ENCODE data around the gene HPGDS. TPM values are rescaled to one million over a fixed set of nuclear protein-coding genes. Genes with fewer than 3 reads are reported as not detected.

Gene HPGDS
- total and polyA plus RNA-seq, 10 of the 15 experiments (the other 5 are each of a cell fraction or from before 2014, with no cell fraction given), result not detected

DNA sequence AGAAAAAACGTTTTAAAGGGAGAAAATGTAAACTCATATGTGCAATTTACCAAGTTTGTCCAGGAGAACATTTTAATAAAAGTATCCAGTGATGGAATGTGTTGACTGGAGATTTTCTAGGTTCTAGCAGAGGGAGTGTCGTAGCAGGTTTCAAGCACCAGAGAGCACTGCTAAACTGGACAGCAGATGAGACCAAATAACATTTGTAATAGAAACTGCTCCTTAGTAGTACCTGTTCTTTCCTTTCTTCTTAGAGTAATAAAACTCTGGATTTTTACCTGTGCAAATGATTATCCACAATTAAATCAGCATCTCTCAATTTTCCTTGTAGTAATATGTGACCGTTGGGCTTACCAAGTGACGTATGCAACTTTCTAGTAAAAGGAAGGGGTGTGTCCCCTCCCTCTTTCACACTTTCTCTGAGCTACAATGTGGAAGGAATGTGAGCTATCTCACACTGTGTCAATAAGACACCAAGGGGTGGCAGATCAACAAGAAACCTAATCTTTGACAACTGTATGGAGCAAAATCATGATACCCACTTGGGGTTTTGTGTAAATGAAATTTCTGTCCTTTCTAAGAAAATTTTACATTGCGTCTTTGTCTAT lies 9.5 kb downstream of the HPGDS start:
- FAIRE-seq, result no peak
- ChIA-PET SMC1A (ENCODE audit: uncharacterized antibody, unreplicated experiment) (no interaction called here), RAD21 (ENCODE audit: unreplicated experiment) (no interaction called here), POLR2A (no interaction called here), CTCF (interaction anchor here (0.8 to 1.3 kb wide), 2 partner anchors 11 to 269 kb away, joined by 3 read pairs; no protein-coding TSS in a partner anchor)
- no peaks in the 10 kb centered on the region for H4K20me1 ChIP-seq (ENCODE audit: control insufficient read depth, insufficient read depth)
- no peaks in the 10 kb centered on the region for H3K79me2 ChIP-seq (ENCODE audit: control insufficient read depth, insufficient read depth, low read length)
- no peaks in the 10 kb centered on the region for H3K27me3 ChIP-seq (replicated peaks in 1 of 2; ENCODE audit: control insufficient read depth in 2 of 2, insufficient read depth in 2 of 2, low read length in 1 of 2)
- H3K36me3 ChIP-seq (ENCODE audit: control insufficient read depth in 2 of 2, insufficient read depth in 2 of 2, low read length in 1 of 2), result no peaks in the 10 kb centered on the region
- H3K9me3 ChIP-seq (replicated peaks; ENCODE audit: control insufficient read depth, insufficient read depth, low read length), result no peaks in the 10 kb centered on the region
- H3K4me3 ChIP-seq, result no peak overlapping the region
- no peak for DNase-seq (ENCODE audit: low read depth, low spot score)
- no peak overlapping the region for H3K9ac ChIP-seq (ENCODE audit: control insufficient read depth, insufficient read depth, low read length)
- WGBS (ENCODE audit: insufficient coverage, insufficient replicate concordance, low lambda C conversion rate, missing lambda C conversion rate), result 53% methylated on average over 5 of the region's 5 CpGs
- H3K4me1 ChIP-seq (ENCODE audit: control insufficient read depth, insufficient read depth, low read length), result no peaks in the 10 kb centered on the region
- intact Hi-C loops (cut with micrococcal nuclease; ENCODE audit: unreplicated experiment), result loop anchor here (1.0 kb wide), 1 partner anchor 57 kb away; no protein-coding TSS in a partner anchor
- peak in 1 of 3 experiments; percentile 14; a peak in 1 of 6 replicates for TF ChIP-seq CTCF (IDR thresholded peaks at IDR 0.05 in 2 of 3, conservative IDR thresholded peaks at IDR 0.05 in 1 of 3; ENCODE audit: control insufficient read depth in 2 of 3, extremely low read depth in 1 of 3, insufficient read depth in 1 of 3, low read depth in 3 of 3, low read length in 3 of 3)
- TF ChIP-seq PAX8 (IDR thresholded peaks at IDR 0.05), result no peak
- TF ChIP-seq KAT2A (conservative IDR thresholded peaks at IDR 0.05; ENCODE audit: control insufficient read depth, low read depth, low read length), result no peak
- TF ChIP-seq WRNIP1 (IDR thresholded peaks at IDR 0.05; ENCODE audit: borderline replicate concordance, low read depth, low read length), result no peak
- TF ChIP-seq RAD21 (IDR thresholded peaks at IDR 0.05; ENCODE audit: insufficient read depth, low read depth, low read length), result 0 out of 2 replicates have a peak, but pooled peaks have one; percentile 5
- no peak overlapping the region for H3K4me2 ChIP-seq (ENCODE audit: control insufficient read depth, insufficient read depth)
- no peak overlapping the region for H2AFZ ChIP-seq (ENCODE audit: control insufficient read depth, low read depth, low read length)
- in situ Hi-C loops (cut with MboI), result no loop called here
- no peak overlapping the region for H3K27ac ChIP-seq (ENCODE audit: control insufficient read depth, insufficient read depth)
- 0 out of 3 replicates have a peak, but pooled peaks have one; percentile 29 for ATAC-seq
- no TSS peak for BruUV-seq (replicated peaks)
